Measurements from ENCODE around the gene SLC38A1.

The SLC38A1 gene

DNA sequence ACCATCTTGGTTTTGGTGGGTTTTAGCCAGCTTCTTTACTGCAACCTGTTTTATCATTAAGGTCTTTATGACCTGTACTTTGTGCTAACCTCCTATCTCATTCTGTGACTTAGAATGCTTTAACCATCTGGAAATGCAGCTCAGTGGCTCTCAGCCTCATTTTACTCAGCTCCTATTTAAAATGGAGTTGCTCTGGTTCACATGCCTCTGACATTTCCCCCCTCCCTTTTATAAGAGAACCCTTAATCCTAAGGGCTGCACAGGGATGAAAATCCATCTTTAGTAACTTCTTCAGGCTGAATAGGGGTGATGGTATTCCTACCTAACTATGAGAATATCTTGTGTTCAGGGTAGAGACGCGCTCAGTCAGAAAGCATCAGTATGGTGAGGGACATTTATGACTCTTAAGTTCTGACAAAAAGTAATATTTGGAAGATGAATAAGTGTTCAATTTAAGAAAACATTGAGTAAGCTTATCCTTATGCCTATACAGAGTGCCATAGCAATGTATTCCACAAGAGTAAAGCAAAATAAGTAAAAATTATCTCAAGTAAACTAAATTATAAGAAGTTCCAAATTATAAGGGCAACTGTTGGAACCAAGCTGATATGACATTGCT, 15.2 kb downstream of the SLC38A1 start:
- TF ChIP-seq FOXP2 (optimal IDR thresholded peaks at IDR 0.05; ENCODE audit: borderline replicate concordance, extremely low read depth, extremely low read length, insufficient read depth) (no peak), TAF1 (IDR thresholded peaks at IDR 0.05; ENCODE audit: borderline replicate concordance, insufficient read depth, low read length) (no peak), POLR2AphosphoS5 (IDR thresholded peaks at IDR 0.05; ENCODE audit: low read depth, low read length) (no peak)

DNA sequence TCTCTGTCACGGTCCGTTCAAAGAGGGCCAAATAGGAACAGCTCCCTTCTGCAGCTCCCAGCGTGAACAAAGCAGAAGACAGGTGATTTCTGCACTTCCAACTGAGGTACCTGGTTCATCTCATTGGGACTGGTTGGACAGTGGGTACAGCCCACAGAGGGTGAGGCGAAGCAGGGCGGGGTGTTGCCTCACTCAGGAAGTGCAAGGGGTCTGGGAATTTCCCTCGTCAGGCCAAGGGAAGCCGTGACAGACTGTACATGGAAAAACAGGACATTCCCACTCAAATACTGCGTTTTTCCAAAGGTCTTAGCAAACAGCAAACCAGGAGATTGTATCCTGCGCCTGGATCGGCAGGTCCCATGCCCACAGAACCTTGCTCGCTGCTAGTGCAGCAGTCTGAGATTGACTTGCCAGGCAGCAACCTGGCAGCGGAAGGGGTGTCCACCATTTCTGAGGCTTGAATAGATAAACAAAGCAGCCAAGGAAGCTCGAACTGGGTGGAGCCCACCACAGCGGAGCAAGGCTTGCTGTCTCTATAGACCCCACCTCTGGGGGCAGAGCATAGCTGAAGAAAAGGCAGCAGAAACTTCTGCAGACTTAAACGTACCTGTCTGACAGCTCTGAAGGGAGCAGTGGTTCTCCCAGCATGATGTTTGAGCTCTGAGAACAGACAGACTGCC, 22.7 kb downstream of the SLC38A1 start:
- TF ChIP-seq FOXP2 (optimal IDR thresholded peaks at IDR 0.05; ENCODE audit: borderline replicate concordance, extremely low read depth, extremely low read length, insufficient read depth) (no peak), TAF1 (IDR thresholded peaks at IDR 0.05; ENCODE audit: borderline replicate concordance, insufficient read depth, low read length) (no peak), SIN3A (IDR thresholded peaks at IDR 0.05; ENCODE audit: borderline replicate concordance, insufficient read depth, low read length) (no peak), POLR2AphosphoS5 (IDR thresholded peaks at IDR 0.05; ENCODE audit: low read depth, low read length) (no peak)
- TF ChIP-seq, protein P1, sequence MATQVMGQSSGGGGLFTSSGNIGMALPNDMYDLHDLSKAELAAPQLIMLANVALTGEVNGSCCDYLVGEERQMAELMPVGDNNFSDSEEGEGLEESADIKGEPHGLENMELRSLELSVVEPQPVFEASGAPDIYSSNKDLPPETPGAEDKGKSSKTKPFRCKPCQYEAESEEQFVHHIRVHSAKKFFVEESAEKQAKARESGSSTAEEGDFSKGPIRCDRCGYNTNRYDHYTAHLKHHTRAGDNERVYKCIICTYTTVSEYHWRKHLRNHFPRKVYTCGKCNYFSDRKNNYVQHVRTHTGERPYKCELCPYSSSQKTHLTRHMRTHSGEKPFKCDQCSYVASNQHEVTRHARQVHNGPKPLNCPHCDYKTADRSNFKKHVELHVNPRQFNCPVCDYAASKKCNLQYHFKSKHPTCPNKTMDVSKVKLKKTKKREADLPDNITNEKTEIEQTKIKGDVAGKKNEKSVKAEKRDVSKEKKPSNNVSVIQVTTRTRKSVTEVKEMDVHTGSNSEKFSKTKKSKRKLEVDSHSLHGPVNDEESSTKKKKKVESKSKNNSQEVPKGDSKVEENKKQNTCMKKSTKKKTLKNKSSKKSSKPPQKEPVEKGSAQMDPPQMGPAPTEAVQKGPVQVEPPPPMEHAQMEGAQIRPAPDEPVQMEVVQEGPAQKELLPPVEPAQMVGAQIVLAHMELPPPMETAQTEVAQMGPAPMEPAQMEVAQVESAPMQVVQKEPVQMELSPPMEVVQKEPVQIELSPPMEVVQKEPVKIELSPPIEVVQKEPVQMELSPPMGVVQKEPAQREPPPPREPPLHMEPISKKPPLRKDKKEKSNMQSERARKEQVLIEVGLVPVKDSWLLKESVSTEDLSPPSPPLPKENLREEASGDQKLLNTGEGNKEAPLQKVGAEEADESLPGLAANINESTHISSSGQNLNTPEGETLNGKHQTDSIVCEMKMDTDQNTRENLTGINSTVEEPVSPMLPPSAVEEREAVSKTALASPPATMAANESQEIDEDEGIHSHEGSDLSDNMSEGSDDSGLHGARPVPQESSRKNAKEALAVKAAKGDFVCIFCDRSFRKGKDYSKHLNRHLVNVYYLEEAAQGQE (IDR thresholded peaks at IDR 0.05; ENCODE audit: insufficient read depth in 1 of 2, low read depth in 2 of 2, low read length in 2 of 2) = no peak

DNA sequence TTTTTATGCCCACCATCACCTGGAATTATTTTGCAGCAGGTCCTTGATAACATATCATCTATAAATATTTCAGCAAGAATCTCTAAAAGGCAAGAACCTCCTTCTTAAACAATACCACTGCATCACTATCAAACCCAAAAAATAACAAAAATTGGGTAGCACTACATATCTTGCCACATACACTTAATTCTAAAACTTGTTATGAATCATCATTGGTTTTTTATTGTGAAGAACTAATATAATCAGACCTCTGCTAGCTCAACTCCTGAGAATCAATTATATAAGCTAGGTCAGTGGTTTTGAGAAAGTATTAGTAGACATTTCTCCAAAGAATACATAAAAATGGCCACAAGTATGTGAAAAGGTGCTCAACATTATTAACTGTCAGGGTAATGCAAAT, 23.8 kb downstream of the SLC38A1 start:
- TF ChIP-seq SIN3A (IDR thresholded peaks at IDR 0.05; ENCODE audit: borderline replicate concordance, insufficient read depth, low read length) (no peak), TAF1 (IDR thresholded peaks at IDR 0.05; ENCODE audit: borderline replicate concordance, insufficient read depth, low read length) (no peak), POLR2AphosphoS5 (IDR thresholded peaks at IDR 0.05; ENCODE audit: low read depth, low read length) (no peak), FOXP2 (optimal IDR thresholded peaks at IDR 0.05; ENCODE audit: borderline replicate concordance, extremely low read depth, extremely low read length, insufficient read depth) (no peak)
- TF ChIP-seq, protein P1 (IDR thresholded peaks at IDR 0.05; ENCODE audit: insufficient read depth in 1 of 2, low read depth in 2 of 2, low read length in 2 of 2) = no peak

DNA sequence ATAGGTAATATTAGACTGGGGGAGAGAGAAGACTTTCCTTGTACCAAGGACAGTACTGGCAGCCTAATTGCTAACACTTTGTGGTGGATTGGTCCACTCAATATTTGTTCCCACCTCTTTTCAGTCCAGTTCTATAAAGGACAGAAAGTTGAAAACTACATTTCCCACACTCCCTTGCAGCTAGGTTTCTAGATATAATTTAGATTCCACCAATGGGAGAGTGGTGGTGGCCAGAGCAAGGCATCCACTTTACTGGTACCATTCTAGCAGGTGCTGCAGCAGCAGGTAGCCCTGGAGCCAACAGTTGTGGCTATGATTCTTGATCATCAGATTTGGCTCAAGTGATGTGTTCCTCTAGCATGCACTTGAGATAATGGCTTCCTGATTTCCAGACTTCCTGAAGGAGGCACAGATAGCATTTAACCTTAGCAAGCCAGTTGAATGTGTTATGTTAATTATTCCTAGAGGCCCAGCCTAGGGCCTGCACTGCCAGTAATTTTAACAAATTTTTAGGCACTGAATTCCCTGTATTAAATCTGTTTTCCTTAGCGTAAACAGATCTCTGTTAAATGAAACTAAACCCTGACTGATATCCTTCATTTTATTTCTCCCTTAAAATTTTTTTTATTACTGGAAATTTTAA, 24.4 kb downstream of the SLC38A1 start:
- TF ChIP-seq POLR2AphosphoS5 (IDR thresholded peaks at IDR 0.05; ENCODE audit: low read depth, low read length) (no peak), TAF1 (IDR thresholded peaks at IDR 0.05; ENCODE audit: borderline replicate concordance, insufficient read depth, low read length) (no peak), FOXP2 (optimal IDR thresholded peaks at IDR 0.05; ENCODE audit: borderline replicate concordance, extremely low read depth, extremely low read length, insufficient read depth) (no peak), SIN3A (IDR thresholded peaks at IDR 0.05; ENCODE audit: borderline replicate concordance, insufficient read depth, low read length) (no peak)
- TF ChIP-seq, protein P1 (IDR thresholded peaks at IDR 0.05; ENCODE audit: insufficient read depth in 1 of 2, low read depth in 2 of 2, low read length in 2 of 2) = no peak

DNA sequence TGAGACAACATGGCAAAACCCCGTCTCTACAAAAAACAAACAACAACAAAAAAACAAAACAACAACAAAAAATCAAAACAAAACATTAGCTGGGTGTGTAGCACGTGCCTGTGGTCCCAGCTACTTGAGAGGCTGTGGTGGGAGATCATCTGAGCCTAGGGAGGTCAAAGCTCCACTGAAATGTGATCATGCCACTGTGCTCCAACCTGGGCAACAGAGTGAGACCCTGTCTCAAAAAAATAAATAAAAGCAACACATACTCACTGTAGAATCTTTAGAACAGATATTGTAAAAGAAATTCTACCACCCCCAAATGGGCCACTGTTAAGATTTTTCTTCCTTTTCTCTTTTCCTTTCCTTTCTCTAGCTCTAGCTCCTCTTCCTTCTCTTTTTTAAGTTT, 26.3 kb downstream of the SLC38A1 start:
- TF ChIP-seq SIN3A (IDR thresholded peaks at IDR 0.05; ENCODE audit: borderline replicate concordance, insufficient read depth, low read length) (no peak), TAF1 (IDR thresholded peaks at IDR 0.05; ENCODE audit: borderline replicate concordance, insufficient read depth, low read length) (no peak), FOXP2 (optimal IDR thresholded peaks at IDR 0.05; ENCODE audit: borderline replicate concordance, extremely low read depth, extremely low read length, insufficient read depth) (no peak), POLR2AphosphoS5 (IDR thresholded peaks at IDR 0.05; ENCODE audit: low read depth, low read length) (no peak)
- TF ChIP-seq, protein P1 (IDR thresholded peaks at IDR 0.05; ENCODE audit: insufficient read depth in 1 of 2, low read depth in 2 of 2, low read length in 2 of 2) = no peak
